Muscle layer of colon (tissue), 2 donors: ENCODE measurements around the gene OR13G1.
"Not testable (repeated sequence)": the region's sequence is repeated elsewhere in the genome, so short reads cannot be mapped to it uniquely, and the experiment has no call there.

ENCODE experiments used
- H3K27ac ChIP-seq: one replicate; pipeline ENCODE4 v1.7.0; 2013; ENCODE audit warnings: low read depth, mild to moderate bottlenecking, low read length, moderate library complexity
- H3K27me3 ChIP-seq, 2 donors: one replicate each; pipeline ENCODE4 v1.7.0; 2013; ENCODE audit warnings: low read length in 2 of 2, mild to moderate bottlenecking in 2 of 2; ENCODE audit not compliant: insufficient read depth in 2 of 2, control insufficient read depth in 1 of 2
- H3K36me3 ChIP-seq: one replicate; pipeline ENCODE4 v1.7.0; 2013; ENCODE audit warnings: mild to moderate bottlenecking, low read length; ENCODE audit not compliant: insufficient read depth
- H3K4me1 ChIP-seq: one replicate; pipeline ENCODE4 v1.7.0; 2013; ENCODE audit warnings: mild to moderate bottlenecking, low read length; ENCODE audit not compliant: insufficient read depth
- H3K4me3 ChIP-seq, 2 donors: one replicate each; pipeline ENCODE4 v1.7.0; 2013; ENCODE audit warnings: low read length in 2 of 2, low read depth in 1 of 2, mild to moderate bottlenecking in 1 of 2, moderate library complexity in 1 of 2
- H3K9ac ChIP-seq: one replicate; pipeline ENCODE4 v1.7.0; 2013; ENCODE audit warnings: low read length
- H3K9me3 ChIP-seq: one replicate; pipeline ENCODE4 v1.7.0; 2013; ENCODE audit warnings: mild to moderate bottlenecking, low read length
- donor health status: abdominal sarcoma.
- donor health status: Adenocarcinoma of cecum.

The OR13G1 gene, protein sequence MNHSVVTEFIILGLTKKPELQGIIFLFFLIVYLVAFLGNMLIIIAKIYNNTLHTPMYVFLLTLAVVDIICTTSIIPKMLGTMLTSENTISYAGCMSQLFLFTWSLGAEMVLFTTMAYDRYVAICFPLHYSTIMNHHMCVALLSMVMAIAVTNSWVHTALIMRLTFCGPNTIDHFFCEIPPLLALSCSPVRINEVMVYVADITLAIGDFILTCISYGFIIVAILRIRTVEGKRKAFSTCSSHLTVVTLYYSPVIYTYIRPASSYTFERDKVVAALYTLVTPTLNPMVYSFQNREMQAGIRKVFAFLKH

DNA sequence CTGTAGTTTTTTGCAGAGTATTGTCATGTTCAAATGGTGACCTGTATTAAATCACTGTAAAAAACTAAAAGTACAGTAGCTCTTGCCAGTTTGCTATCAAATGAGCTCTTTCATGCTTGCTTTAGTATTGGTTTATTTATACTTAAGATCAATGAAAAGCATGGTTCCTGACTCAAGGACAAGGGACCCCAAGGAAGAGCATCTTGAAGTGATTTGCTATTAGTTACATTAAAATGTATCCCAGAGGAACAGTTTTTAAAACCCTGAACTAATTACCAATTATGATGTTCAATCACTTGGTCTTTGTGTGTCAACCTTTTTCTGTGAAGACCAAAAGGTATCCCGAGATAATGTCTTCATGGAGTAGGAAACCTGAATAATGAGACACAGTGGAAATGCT lies at the start of gene OR13G1:
OR13G1 (minus strand) TSS at position 101 of the 400 bp plus-strand sequence. CDS start 6,698 bp downstream, outside the sequence.
- Histone ChIP-seq H3K27me3 (no peaks in the 10 kb centered on the region), H3K36me3 (no peaks in the 10 kb centered on the region)

DNA sequence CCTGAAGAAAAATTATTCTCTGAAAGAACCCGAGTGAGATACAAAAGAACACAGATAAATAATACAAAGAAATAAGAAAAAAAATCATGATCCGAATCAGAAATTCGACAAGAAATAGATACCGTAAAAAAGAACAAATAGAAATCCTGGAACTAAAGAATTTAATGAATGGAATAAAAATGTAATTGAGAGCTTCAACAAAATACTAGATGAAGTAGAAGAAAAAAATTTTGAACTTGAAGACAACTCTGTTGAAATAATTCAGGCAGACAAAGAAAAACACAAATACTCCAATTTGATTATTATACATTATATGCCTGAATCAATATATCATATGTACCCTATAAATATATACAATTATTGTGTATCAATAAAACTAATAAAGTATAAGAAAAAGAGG lies 41.7 kb upstream of the OR13G1 start:
- Histone ChIP-seq H3K27ac (no peak overlapping the region), H3K9ac (no peak overlapping the region), H3K27me3 (no peaks in the 10 kb centered on the region), H3K4me3 (no peak overlapping the region), H3K36me3 (no peaks in the 10 kb centered on the region), H3K9me3 (no peaks in the 10 kb centered on the region), H3K4me1 (no peaks in the 10 kb centered on the region)

More for the DNA sequence above, at the start of gene OR13G1:
- Histone ChIP-seq H3K27ac (no peak within 1 kb of the TSS), H3K4me3 (no peak within 1 kb of the TSS), H3K9me3 (no peaks in the 10 kb centered on the region), H3K4me1 (no peaks in the 10 kb centered on the region), H3K9ac (no peak within 1 kb of the TSS)

DNA sequence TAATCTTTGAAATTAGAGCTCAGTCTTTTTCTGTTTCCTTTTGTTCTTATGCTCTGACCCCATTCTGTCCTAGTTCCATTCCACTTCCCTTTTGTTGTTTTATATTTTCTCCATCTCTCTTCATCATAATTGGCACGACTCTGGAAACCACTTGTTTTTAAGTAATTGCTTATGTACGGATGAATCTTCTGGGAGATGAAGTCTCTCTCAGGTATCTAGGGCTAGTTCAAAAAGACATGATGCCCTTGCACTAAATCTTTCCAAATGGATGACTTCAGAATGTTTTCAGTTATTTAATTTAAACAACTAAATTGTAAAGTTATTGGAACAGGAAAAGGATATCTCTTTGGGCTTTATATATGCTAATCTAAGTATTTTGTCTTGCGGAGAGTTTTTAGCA lies 37.0 kb upstream of the OR13G1 start, which contains the start of gene OR6F1:
OR6F1 (minus strand) TSS at position 101 of the 400 bp plus-strand sequence. CDS start 3,891 bp downstream, outside the sequence.
- H3K9ac ChIP-seq: no peak within 1 kb of the TSS
- H3K27me3 ChIP-seq: no peaks in the 10 kb centered on the region
- H3K27ac ChIP-seq: no peak within 1 kb of the TSS
- H3K4me3 ChIP-seq: no peak within 1 kb of the TSS
- H3K9me3 ChIP-seq: no peaks in the 10 kb centered on the region
- no peaks in the 10 kb centered on the region for H3K4me1 ChIP-seq
- H3K36me3 ChIP-seq: no peaks in the 10 kb centered on the region

DNA sequence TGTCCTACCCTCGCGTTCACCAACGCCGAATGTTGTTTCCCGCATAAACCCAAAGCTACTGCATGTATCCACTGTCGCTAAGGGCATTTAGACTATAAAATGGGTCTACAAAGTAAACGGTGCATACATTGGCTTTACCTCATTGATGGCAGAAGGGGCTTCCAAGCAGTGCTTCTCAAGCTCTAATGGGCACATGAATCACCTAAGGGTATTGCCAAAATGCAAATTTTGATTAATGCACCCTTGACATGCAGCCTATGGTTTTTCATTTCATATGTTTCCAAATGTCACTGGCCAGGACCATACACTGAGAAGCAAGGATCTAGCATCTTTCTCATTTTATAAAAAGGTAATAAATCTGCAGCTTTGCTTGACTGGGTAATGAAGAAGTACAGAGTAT lies 34.2 kb upstream of the OR13G1 start:
- H3K9ac ChIP-seq: no peak overlapping the region
- H3K27ac ChIP-seq: no peak overlapping the region
- no peaks in the 10 kb centered on the region for H3K36me3 ChIP-seq
- no peaks in the 10 kb centered on the region for H3K27me3 ChIP-seq
- H3K4me1 ChIP-seq: no peaks in the 10 kb centered on the region
- no peaks in the 10 kb centered on the region for H3K9me3 ChIP-seq
- no peak overlapping the region for H3K4me3 ChIP-seq

DNA sequence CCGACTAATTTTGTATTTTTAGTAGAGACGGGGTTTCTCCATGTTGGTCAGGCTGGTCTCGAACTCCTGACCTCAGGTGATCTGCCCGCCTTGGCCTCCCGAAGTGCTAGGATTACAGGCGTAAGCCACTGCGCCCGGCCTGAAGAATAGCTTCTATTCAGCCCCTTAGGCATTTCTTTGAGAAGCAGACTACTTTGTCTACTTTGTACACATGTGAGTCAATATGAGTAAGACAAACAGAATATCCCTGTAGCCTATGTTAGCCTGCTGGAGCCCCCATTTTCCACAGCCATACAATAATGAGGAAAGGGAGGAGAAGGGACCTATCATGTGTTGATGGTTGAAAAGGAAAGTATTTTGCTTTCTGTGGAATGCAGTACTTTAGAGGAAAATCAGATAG lies 31.1 kb upstream of the OR13G1 start:
- not testable (repeated sequence) for H3K4me3 ChIP-seq, H3K9ac ChIP-seq, H3K36me3 ChIP-seq, H3K27ac ChIP-seq, H3K4me1 ChIP-seq, H3K9me3 ChIP-seq, H3K27me3 ChIP-seq

DNA sequence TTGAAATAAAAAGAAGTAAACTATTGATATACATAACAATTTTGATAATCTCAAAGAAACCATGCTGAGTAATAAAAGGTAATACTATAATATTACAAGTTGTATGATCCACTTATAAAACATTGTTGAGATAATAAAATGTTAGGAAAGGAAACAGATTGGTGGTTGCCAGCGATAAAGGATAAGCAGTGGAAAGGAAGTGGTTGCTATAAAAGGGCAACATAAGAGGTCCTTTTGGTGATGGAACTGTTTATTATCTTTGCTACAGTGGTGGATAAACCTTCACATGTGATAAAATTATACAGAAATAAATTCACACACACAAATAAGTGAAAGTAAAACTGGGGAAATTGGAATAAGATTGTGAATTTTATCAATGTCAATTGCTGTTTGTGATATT lies 21.8 kb upstream of the OR13G1 start:
- H3K27me3 ChIP-seq: no peaks in the 10 kb centered on the region
- no peaks in the 10 kb centered on the region for H3K36me3 ChIP-seq
- no peak overlapping the region for H3K9ac ChIP-seq
- H3K27ac ChIP-seq: no peak overlapping the region
- H3K4me3 ChIP-seq: no peak overlapping the region
- no peaks in the 10 kb centered on the region for H3K9me3 ChIP-seq
- H3K4me1 ChIP-seq: no peaks in the 10 kb centered on the region

DNA sequence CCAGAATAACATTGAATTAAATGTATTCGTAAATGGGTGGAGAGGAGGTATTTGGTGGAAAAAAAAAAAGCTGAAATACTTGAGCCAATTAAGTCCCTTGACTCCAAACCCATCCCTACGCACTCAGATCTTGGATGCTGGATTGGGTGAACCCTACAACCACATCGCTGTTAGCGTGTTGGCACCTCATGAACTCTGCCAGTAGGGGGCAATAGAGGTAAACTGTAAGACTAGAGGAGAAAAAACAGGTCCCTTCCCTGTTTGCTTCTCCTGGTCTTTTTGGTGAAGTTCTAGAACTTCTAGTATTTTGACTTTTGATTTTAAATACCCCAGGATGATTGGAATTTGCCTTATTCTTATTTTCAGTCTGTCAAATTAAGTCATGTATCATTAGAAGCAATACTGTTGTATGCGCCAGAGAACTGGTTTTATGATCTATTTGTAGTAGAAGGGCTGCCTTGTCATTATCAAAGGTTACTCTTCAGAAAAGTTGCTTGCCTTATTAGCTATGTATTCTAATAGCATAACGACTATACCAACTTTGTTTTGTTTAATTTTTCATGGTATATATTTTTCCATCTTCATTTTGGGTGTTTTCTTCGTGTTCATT lies 1.9 kb upstream of the OR13G1 start:
- Histone ChIP-seq H3K27ac (no peak overlapping the region), H3K9ac (no peak overlapping the region), H3K36me3 (no peaks in the 10 kb centered on the region), H3K9me3 (no peaks in the 10 kb centered on the region), H3K4me3 (no peak overlapping the region), H3K27me3 (no peaks in the 10 kb centered on the region), H3K4me1 (no peaks in the 10 kb centered on the region)

DNA sequence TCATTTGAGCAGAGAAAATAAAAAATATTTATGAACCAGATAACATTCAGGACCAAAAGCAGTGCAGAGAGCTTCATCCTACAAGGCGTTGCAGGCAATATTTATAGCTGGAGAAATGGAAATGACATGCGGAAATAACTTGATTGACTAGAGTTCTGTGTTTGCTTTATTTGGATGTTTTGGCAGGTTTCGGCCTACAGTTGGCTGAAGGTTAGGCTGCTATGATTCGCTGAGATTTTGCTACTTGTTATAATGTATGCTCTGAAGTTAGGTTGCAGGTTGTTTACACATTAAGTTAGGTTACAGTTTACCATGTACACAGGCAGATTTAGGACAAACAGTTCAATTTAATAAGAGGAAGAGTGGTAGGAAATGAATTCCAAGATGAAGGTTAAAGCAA lies 632 bp upstream of the OR13G1 start:
- no peaks in the 10 kb centered on the region for H3K4me1 ChIP-seq
- no peak overlapping the region for H3K4me3 ChIP-seq
- H3K36me3 ChIP-seq: no peaks in the 10 kb centered on the region
- no peak overlapping the region for H3K27ac ChIP-seq
- H3K9me3 ChIP-seq: no peaks in the 10 kb centered on the region
- H3K9ac ChIP-seq: no peak overlapping the region
- H3K27me3 ChIP-seq: no peaks in the 10 kb centered on the region

DNA sequence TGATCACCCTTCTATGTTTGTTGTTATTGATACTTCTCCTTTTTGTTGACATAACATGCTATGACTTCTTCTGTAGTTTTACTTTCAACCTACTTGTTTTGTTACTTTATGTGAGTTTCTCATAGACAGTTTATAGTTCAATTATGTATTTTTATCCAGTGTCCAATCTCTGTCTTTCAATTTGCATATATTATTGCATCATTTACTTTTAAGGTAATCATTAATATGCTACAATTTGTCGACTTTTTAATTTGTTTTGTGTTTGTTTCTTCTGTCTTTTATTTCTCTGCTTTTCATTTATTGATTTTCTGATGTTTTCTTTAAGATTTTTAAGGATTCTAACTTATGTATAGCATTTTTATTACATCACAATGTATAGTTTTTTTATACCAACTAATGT lies 10.3 kb downstream of the OR13G1 start:
- H3K4me1 ChIP-seq: no peaks in the 10 kb centered on the region

DNA sequence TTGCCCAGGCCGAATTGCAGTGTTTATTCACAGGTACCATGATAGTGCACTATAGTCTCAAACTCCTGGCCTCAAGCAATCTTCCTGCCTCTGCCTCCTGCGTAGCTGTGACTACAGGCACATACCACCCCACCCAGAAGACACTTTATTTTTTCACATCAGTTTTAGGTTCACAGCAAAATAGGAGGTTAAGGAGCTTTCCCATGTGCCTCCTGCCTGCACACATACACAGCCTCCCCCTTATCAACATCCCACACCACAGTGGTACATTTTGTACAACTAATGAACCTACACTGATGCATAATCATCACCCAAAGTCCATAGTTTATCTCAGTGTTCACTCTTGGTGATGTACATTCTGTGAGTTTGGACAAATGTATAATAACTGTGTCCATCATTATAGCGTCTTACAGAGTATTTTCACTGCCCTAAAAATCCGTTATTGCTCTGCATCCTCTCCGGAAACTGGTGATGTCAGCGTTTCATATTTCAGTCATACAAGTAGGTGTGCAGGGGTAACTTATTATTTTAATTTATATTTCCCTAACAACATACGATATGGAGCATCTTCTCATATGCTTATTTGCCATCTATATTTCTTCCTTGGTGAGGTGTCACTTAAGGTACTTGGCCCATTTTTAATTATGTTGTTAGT lies 23.2 kb downstream of the OR13G1 start:
- Histone ChIP-seq H3K27ac (no peak overlapping the region), H3K36me3 (no peaks in the 10 kb centered on the region), H3K27me3 (no peaks in the 10 kb centered on the region), H3K9ac (no peak overlapping the region), H3K4me1 (no peaks in the 10 kb centered on the region), H3K4me3 (no peak overlapping the region), H3K9me3 (no peaks in the 10 kb centered on the region)

More for the DNA sequence above, 10.3 kb downstream of the OR13G1 start:
- no peak overlapping the region for H3K27ac ChIP-seq
- H3K9ac ChIP-seq: no peak overlapping the region
- no peak overlapping the region for H3K4me3 ChIP-seq
- no peaks in the 10 kb centered on the region for H3K9me3 ChIP-seq
- H3K27me3 ChIP-seq: no peaks in the 10 kb centered on the region
- H3K36me3 ChIP-seq: no peaks in the 10 kb centered on the region

DNA sequence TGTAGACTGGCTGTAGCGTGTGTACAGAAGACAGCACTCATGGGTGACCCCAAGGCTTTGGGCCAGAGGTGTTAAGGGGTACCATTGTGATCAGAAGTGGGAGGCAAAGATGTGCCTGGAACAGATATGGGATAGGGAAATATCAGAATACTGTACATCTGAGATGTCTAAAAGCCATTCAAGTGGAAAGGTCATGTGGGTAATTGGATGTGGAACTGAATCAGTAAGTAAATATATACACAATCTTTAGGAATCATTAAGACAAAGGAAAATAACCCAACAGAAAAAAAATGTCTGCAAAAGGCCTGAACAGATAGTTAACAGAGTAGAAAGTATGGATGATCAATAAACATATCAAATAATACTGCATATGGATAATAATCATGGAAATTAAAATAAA lies 26.5 kb downstream of the OR13G1 start:
- H3K9me3 ChIP-seq: no peaks in the 10 kb centered on the region
- no peaks in the 10 kb centered on the region for H3K36me3 ChIP-seq
- no peaks in the 10 kb centered on the region for H3K27me3 ChIP-seq
- H3K4me1 ChIP-seq: no peaks in the 10 kb centered on the region
- H3K4me3 ChIP-seq: no peak overlapping the region
- no peak overlapping the region for H3K27ac ChIP-seq
- H3K9ac ChIP-seq: no peak overlapping the region
